Measurements from ENCODE around the gene VPS29.

The VPS29 gene

DNA sequence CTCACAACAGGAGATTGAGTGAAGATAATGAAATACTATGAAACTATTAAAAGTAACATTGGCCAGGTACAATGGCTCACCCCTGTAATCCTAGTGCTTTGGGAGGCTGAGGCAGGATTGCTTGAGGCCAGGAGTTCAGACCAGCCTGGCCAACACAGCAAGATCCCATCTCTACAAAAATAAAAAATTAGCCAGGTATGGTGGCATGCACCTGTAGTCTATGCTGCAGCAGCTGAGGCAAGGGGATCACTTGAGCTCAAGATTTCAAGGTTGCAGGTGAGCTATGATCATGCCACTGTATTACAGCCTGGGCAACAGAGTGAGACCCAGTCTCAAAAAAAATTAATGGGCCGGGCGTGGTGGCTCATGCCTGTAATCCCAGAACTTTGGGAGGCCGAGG, 15.1 kb upstream of the VPS29 start:
- TF ChIP-seq EZH2 (IDR thresholded peaks at IDR 0.05; ENCODE audit: borderline replicate concordance, low read depth, low read length, severe bottlenecking): no peak
- TF ChIP-seq, protein P1, sequence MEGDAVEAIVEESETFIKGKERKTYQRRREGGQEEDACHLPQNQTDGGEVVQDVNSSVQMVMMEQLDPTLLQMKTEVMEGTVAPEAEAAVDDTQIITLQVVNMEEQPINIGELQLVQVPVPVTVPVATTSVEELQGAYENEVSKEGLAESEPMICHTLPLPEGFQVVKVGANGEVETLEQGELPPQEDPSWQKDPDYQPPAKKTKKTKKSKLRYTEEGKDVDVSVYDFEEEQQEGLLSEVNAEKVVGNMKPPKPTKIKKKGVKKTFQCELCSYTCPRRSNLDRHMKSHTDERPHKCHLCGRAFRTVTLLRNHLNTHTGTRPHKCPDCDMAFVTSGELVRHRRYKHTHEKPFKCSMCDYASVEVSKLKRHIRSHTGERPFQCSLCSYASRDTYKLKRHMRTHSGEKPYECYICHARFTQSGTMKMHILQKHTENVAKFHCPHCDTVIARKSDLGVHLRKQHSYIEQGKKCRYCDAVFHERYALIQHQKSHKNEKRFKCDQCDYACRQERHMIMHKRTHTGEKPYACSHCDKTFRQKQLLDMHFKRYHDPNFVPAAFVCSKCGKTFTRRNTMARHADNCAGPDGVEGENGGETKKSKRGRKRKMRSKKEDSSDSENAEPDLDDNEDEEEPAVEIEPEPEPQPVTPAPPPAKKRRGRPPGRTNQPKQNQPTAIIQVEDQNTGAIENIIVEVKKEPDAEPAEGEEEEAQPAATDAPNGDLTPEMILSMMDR (IDR thresholded peaks at IDR 0.05; ENCODE audit: borderline replicate concordance, extremely low read depth, low read length, poor library complexity, severe bottlenecking): no peak
- no peaks in the 10 kb centered on the region for H3K79me2 ChIP-seq (ENCODE audit: insufficient read depth, low read length)
- no peaks in the 10 kb centered on the region for H3K27me3 ChIP-seq (ENCODE audit: insufficient read depth, low read length, poor library complexity)
- no peak overlapping the region for H3K27ac ChIP-seq (ENCODE audit: low read length)
- no peak overlapping the region for H3K9ac ChIP-seq (ENCODE audit: low read depth, low read length)
- no peak overlapping the region for H2AFZ ChIP-seq (ENCODE audit: low read depth, low read length)
- H3K4me1 ChIP-seq (ENCODE audit: insufficient read depth, low read length): no peaks in the 10 kb centered on the region
- no peaks in the 10 kb centered on the region for H3K36me3 ChIP-seq (ENCODE audit: insufficient read depth, low read length)
- no peak for DNase-seq
- ATAC-seq (ENCODE audit: insufficient read depth, low read depth): no peak
- H4K20me1 ChIP-seq (ENCODE audit: insufficient read depth, low read length): no peaks in the 10 kb centered on the region
- no peak overlapping the region for H3K4me3 ChIP-seq (ENCODE audit: low read depth in 1 of 2, low read length in 2 of 2)
- no peak overlapping the region for H3K4me2 ChIP-seq (ENCODE audit: insufficient read depth, low read length)
- no peaks in the 10 kb centered on the region for H3K9me3 ChIP-seq (ENCODE audit: insufficient read depth, low read length, severe bottlenecking)

DNA sequence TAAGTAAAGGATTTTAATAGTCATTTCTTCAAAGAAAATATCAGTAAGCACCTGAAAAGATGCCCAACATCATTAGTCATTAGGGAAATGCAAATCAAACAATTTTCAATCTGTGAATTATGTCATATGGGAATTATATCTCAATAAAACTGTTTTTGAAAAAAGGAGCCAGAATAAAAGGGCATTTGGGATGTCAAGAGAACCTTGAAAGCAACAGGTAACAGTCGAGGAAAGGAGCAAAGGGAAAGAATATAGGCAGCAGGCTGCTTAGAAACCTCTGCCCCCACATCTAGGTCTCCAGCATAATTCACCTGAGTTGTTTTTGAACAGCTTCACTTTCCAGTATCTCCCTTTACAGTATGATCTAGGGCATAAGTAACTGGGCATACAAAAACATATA, 12.5 kb upstream of the VPS29 start:
- TF ChIP-seq, protein P1 (IDR thresholded peaks at IDR 0.05; ENCODE audit: borderline replicate concordance, extremely low read depth, low read length, poor library complexity, severe bottlenecking): no peak
- no peak for TF ChIP-seq EZH2 (IDR thresholded peaks at IDR 0.05; ENCODE audit: borderline replicate concordance, low read depth, low read length, severe bottlenecking)
- Histone ChIP-seq H3K36me3 (ENCODE audit: insufficient read depth, low read length) (no peaks in the 10 kb centered on the region), H3K9ac (ENCODE audit: low read depth, low read length) (no peak overlapping the region), H3K9me3 (ENCODE audit: insufficient read depth, low read length, severe bottlenecking) (no peaks in the 10 kb centered on the region), H3K4me1 (ENCODE audit: insufficient read depth, low read length) (no peaks in the 10 kb centered on the region), H2AFZ (ENCODE audit: low read depth, low read length) (no peak overlapping the region), H4K20me1 (ENCODE audit: insufficient read depth, low read length) (no peaks in the 10 kb centered on the region), H3K4me2 (ENCODE audit: insufficient read depth, low read length) (no peak overlapping the region), H3K27ac (ENCODE audit: low read length) (no peak overlapping the region), H3K4me3 (ENCODE audit: low read depth in 1 of 2, low read length in 2 of 2) (no peak overlapping the region), H3K79me2 (ENCODE audit: insufficient read depth, low read length) (no peaks in the 10 kb centered on the region), H3K27me3 (ENCODE audit: insufficient read depth, low read length, poor library complexity) (no peaks in the 10 kb centered on the region)
- ATAC-seq (ENCODE audit: insufficient read depth, low read depth): no peak
- DNase-seq: no peak

DNA sequence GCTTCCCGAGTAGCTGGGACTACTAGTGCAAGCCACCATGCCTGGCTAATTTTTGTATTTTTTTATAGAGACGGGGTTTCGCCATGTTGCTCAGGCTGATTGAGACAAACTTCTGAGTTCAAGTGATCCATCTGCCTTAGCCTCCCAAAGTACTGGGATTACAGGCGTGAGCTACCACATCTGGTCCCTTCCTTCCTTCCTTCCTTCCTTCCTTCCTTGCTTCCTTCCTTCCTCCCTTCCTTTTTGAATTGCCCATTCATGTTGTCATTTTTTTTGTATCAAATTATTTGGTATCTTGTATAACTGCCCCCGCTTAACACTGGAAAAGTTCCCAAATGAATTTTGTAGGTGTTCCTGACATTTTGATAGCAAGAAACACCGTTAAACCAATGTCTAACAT, 11.9 kb upstream of the VPS29 start:
- H3K27ac ChIP-seq (ENCODE audit: low read length): no peak overlapping the region
- DNase-seq: no peak
- no peaks in the 10 kb centered on the region for H3K27me3 ChIP-seq (ENCODE audit: insufficient read depth, low read length, poor library complexity)
- no peak overlapping the region for H3K4me3 ChIP-seq (ENCODE audit: low read depth in 1 of 2, low read length in 2 of 2)
- H3K4me1 ChIP-seq (ENCODE audit: insufficient read depth, low read length): no peaks in the 10 kb centered on the region
- H3K4me2 ChIP-seq (ENCODE audit: insufficient read depth, low read length): no peak overlapping the region
- no peaks in the 10 kb centered on the region for H3K36me3 ChIP-seq (ENCODE audit: insufficient read depth, low read length)
- H3K79me2 ChIP-seq (ENCODE audit: insufficient read depth, low read length): no peaks in the 10 kb centered on the region
- no peak for ATAC-seq (ENCODE audit: insufficient read depth, low read depth)
- no peak overlapping the region for H2AFZ ChIP-seq (ENCODE audit: low read depth, low read length)
- H3K9me3 ChIP-seq (ENCODE audit: insufficient read depth, low read length, severe bottlenecking): no peaks in the 10 kb centered on the region
- no peak overlapping the region for H3K9ac ChIP-seq (ENCODE audit: low read depth, low read length)
- H4K20me1 ChIP-seq (ENCODE audit: insufficient read depth, low read length): no peaks in the 10 kb centered on the region
- TF ChIP-seq EZH2 (IDR thresholded peaks at IDR 0.05; ENCODE audit: borderline replicate concordance, low read depth, low read length, severe bottlenecking): no peak
- TF ChIP-seq, protein P1 (IDR thresholded peaks at IDR 0.05; ENCODE audit: borderline replicate concordance, extremely low read depth, low read length, poor library complexity, severe bottlenecking): no peak

DNA sequence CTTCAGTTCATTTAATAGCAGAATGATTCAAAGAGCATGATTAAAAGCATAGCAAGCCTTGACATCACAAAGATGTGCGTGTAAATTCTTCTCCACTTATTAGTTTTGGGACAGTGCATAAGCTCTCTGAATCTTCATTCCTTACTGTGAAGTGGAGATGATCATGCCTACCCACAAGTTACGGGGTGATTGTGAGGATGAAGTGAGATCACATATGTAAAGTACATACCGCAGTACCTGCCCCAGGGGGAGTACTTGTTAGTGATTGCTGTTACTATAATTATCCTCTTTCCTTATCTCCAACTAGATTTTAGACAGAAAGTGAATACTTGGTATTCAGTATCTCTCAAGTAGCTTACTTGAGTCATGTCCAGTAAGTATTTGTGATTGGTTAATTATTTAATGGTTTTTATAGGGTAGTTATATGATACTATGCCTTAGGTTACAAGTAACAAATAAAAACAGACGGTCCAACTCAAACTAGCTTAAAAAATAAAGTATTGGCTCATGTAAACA, 6.2 kb upstream of the VPS29 start:
- ATAC-seq (ENCODE audit: insufficient read depth, low read depth) (no peak), DNase-seq (no peak)
- no peak overlapping the region for H2AFZ ChIP-seq (ENCODE audit: low read depth, low read length)

More for the DNA sequence above, 6.2 kb upstream of the VPS29 start:
- Histone ChIP-seq H3K79me2 (ENCODE audit: insufficient read depth, low read length) (no peaks in the 10 kb centered on the region), H3K36me3 (ENCODE audit: insufficient read depth, low read length) (no peaks in the 10 kb centered on the region), H3K4me1 (ENCODE audit: insufficient read depth, low read length) (no peaks in the 10 kb centered on the region), H3K27me3 (ENCODE audit: insufficient read depth, low read length, poor library complexity) (no peaks in the 10 kb centered on the region), H3K9me3 (ENCODE audit: insufficient read depth, low read length, severe bottlenecking) (no peaks in the 10 kb centered on the region), H3K9ac (ENCODE audit: low read depth, low read length) (no peak overlapping the region), H3K4me2 (ENCODE audit: insufficient read depth, low read length) (no peak overlapping the region), H4K20me1 (ENCODE audit: insufficient read depth, low read length) (no peaks in the 10 kb centered on the region), H3K27ac (ENCODE audit: low read length) (no peak overlapping the region), H3K4me3 (ENCODE audit: low read depth in 1 of 2, low read length in 2 of 2) (no peak overlapping the region)
- TF ChIP-seq, protein P1 (IDR thresholded peaks at IDR 0.05; ENCODE audit: borderline replicate concordance, extremely low read depth, low read length, poor library complexity, severe bottlenecking): no peak
- no peak for TF ChIP-seq EZH2 (IDR thresholded peaks at IDR 0.05; ENCODE audit: borderline replicate concordance, low read depth, low read length, severe bottlenecking)

Measured in DND-41 (cell line).